ENCODE data around the gene SLC12A1. TPM values are rescaled to one million over a fixed set of nuclear protein-coding genes. Genes with fewer than 3 reads are reported as not detected.

SLC12A1 gene
- total and polyA plus RNA-seq, 11 donors: not detected

GRCh38 chr15:48222627-48223026, 16.5 kb downstream of the SLC12A1 start:
- ATAC-seq (no peak), DNase-seq (no peak)
- 19 to 42% (median 33%) methylated on average over 1 of the region's 1 CpG for WGBS, 4 donors
- Histone ChIP-seq H3K36me3 (no peaks in the 10 kb centered on the region), H3K4me3 (no peak overlapping the region), H3K4me1 (no peaks in the 10 kb centered on the region), H3K27ac (no peak overlapping the region), H3K27me3 (no peaks in the 10 kb centered on the region), H3K9me3 (no peaks in the 10 kb centered on the region)
- TF ChIP-seq, protein P1, sequence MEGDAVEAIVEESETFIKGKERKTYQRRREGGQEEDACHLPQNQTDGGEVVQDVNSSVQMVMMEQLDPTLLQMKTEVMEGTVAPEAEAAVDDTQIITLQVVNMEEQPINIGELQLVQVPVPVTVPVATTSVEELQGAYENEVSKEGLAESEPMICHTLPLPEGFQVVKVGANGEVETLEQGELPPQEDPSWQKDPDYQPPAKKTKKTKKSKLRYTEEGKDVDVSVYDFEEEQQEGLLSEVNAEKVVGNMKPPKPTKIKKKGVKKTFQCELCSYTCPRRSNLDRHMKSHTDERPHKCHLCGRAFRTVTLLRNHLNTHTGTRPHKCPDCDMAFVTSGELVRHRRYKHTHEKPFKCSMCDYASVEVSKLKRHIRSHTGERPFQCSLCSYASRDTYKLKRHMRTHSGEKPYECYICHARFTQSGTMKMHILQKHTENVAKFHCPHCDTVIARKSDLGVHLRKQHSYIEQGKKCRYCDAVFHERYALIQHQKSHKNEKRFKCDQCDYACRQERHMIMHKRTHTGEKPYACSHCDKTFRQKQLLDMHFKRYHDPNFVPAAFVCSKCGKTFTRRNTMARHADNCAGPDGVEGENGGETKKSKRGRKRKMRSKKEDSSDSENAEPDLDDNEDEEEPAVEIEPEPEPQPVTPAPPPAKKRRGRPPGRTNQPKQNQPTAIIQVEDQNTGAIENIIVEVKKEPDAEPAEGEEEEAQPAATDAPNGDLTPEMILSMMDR (IDR thresholded peaks at IDR 0.05): no peak
- TF ChIP-seq POLR2A (IDR thresholded peaks at IDR 0.05): no peak
- intact Hi-C loops (cut with DNase I): no loop called here

DNA sequence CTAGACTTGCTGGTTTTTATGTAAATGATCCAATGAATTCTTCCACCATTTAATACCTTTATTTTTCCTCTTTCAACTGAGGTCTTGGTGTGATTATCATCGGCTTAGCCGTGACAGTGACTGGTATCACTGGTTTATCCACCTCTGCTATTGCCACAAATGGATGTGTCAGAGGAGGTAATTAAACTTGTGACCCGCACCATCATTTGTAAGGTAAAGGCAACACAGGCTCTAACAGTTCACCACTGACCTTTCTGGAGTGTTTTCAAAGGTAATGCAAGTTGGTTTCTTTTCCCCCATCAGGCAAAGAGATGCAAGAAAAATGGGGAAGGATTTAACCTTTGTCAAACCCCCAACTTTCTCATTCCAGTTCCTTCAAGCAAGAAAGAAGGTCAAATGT, 19.7 kb downstream of the SLC12A1 start:
- H3K27ac ChIP-seq: no peak overlapping the region
- intact Hi-C loops (cut with DNase I): no loop called here
- no peaks in the 10 kb centered on the region for H3K27me3 ChIP-seq
- no peaks in the 10 kb centered on the region for H3K36me3 ChIP-seq
- H3K9me3 ChIP-seq: no peaks in the 10 kb centered on the region
- no peak for TF ChIP-seq POLR2A (IDR thresholded peaks at IDR 0.05)
- TF ChIP-seq, protein P1 (IDR thresholded peaks at IDR 0.05): no peak
- no peak for DNase-seq
- WGBS, 4 donors: 75 to 91% (median 83%) methylated on average over 3 of the region's 3 CpGs
- no peaks in the 10 kb centered on the region for H3K4me1 ChIP-seq
- no peak overlapping the region for H3K4me3 ChIP-seq
- no peak for ATAC-seq

DNA sequence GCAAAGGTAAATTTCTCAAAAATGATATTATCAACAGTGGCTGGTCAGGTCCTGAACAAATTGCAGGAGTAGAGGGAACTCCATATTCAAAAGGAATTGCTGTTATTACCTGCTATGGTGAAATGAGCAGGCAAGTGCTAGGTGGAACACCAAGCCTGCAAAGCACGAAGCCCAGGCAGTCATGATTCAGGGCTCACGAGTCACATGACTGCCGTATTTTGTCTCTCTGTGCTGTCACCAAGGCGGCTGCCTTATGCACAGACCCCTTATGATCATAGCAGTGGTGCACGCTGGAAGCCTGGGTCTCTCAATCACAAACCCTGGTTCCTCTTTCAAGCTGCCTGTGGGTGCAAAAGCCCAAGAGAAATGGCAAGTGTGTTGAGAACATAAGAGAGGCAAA, 24.4 kb downstream of the SLC12A1 start:
- H3K4me3 ChIP-seq: no peak overlapping the region
- ATAC-seq (no peak), DNase-seq (no peak)
- no peaks in the 10 kb centered on the region for H3K4me1 ChIP-seq
- H3K27me3 ChIP-seq: peaks cover 0 to 5% (median 0%) of the 10 kb centered on the region in 9 donors
- no peaks in the 10 kb centered on the region for H3K9me3 ChIP-seq
- WGBS, 4 donors: 73 to 82% (median 78%) methylated on average over 5 of the region's 5 CpGs
- H3K27ac ChIP-seq: no peak overlapping the region
- intact Hi-C loops (cut with DNase I): no loop called here
- H3K36me3 ChIP-seq: no peaks in the 10 kb centered on the region
- TF ChIP-seq, protein P1 (IDR thresholded peaks at IDR 0.05): no peak
- no peak for TF ChIP-seq POLR2A (IDR thresholded peaks at IDR 0.05)

DNA sequence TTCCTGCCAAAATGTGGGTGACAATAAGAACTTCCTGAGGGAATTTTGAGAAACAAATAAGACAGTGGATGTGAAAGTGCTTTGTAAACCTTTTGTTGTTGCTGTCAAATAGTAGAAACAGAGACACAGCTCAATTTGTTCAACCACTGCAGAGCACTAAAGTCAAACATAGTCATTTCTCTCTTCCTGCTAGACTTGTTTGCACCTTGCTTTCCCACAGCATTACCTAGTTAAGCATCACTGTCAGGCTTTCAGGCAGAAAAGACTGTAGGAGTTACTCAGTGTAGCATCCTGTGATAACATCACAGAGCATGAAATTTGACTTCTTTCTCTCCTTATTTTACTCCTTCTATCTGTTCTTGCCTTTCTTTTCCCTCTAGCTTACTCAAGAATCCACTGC, 27.1 kb downstream of the SLC12A1 start:
- TF ChIP-seq, protein P1 (IDR thresholded peaks at IDR 0.05): no peak
- no peak for TF ChIP-seq POLR2A (IDR thresholded peaks at IDR 0.05)
- no peak overlapping the region for H3K4me3 ChIP-seq
- DNase-seq (no peak), ATAC-seq (no peak)
- intact Hi-C loops (cut with DNase I): no loop called here
- H3K27ac ChIP-seq: no peak overlapping the region
- no peaks in the 10 kb centered on the region for H3K4me1 ChIP-seq
- peaks cover 0 to 5% (median 0%) of the 10 kb centered on the region in 9 donors for H3K27me3 ChIP-seq
- H3K36me3 ChIP-seq: no peaks in the 10 kb centered on the region
- H3K9me3 ChIP-seq: no peaks in the 10 kb centered on the region

Measured in heart left ventricle (tissue), 16 donors.